Activated CD8-positive, alpha-beta T cell treated with anti-CD3 and anti-CD28 coated beads, Interleukin-2, amount 10 ng/mL, durations not matched to agents 7 days and 5 days (primary cell): Measurements from ENCODE around the gene SYNGR1. TPM values are rescaled to one million over a fixed set of nuclear protein-coding genes. Genes with fewer than 3 reads are reported as not detected.
"Not testable (repeated sequence)": the region's sequence is repeated elsewhere in the genome, so short reads cannot be mapped to it uniquely, and the experiment has no call there.

Experiments
- ATAC-seq: fragments of 150-1000 bp; cut with Tn5 transposase; one replicate; pipeline ENCODE4 v1.10.0; 2021; ENCODE audit warnings: moderate library complexity
- CTCF ChIA-PET: fragments of 350-600 bp; sonication (Branson Sonifier 250); formaldehyde crosslinking; loops from one replicate; lab custom pipeline; 2021; ENCODE audit warnings: antibody characterized with exemption; lab: Charles Lee
- POLR2A ChIA-PET: fragments of 350-600 bp; sonication (Branson Sonifier 250); formaldehyde crosslinking; loops from one replicate; lab custom pipeline; 2021; ENCODE audit warnings: antibody characterized with exemption; lab: Charles Lee
- DNase-seq: peaks from one replicate; pipeline ENCODE4 v3.0.0-alpha.2; 2020
- H3K27ac Mint-ChIP-seq: one replicate; pipeline ENCODE4 v1.8.0; 2021; ENCODE audit warnings: mild to moderate bottlenecking, mixed read lengths
- H3K27me3 Mint-ChIP-seq: one replicate; pipeline ENCODE4 v1.8.0; 2021; ENCODE audit warnings: low read depth, mixed read lengths
- H3K36me3 Mint-ChIP-seq: one replicate; pipeline ENCODE4 v1.8.0; 2021; ENCODE audit warnings: low read depth, mixed read lengths
- H3K4me1 Mint-ChIP-seq: one replicate; pipeline ENCODE4 v1.8.0; 2021; ENCODE audit warnings: low read depth, mixed read lengths
- H3K4me3 Mint-ChIP-seq: one replicate; pipeline ENCODE4 v1.8.0; 2021; ENCODE audit warnings: mild to moderate bottlenecking, mixed read lengths
- H3K9me3 Mint-ChIP-seq: one replicate; pipeline ENCODE4 v1.8.0; 2022; ENCODE audit warnings: mixed read lengths; ENCODE audit not compliant: insufficient read depth
- total RNA-seq, 2 experiments: library from RNA; stranded (reverse); gene quantifications; one replicate each; pipeline ENCODE4 v1.2.3, GENCODE V29; 2021

Gene SYNGR1
- total RNA-seq, 2 experiments from 2014 or later = 0.24 to 0.37 TPM

DNA sequence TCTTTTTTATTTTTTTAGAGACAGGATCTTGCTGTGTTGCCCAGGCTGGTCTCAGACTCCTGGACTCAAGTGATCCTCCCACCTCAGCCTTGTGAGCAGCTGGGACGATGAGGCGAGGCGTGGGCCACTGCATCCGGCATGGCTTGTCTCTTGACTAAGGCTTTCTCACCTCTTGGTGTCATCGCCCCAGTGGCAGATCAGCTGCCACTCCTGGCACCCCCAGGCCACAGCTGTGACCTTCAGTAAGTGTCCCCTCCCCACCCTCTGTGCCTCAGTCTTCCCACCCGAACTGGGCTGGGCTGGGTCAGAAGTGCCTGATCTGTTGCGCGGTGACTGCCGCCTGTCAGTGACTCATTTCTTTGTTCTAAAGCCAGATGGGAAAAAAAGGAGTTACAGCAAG, 3.6 kb downstream of the SYNGR1 start:
- Mint-ChIP-seq H3K4me1 (peaks cover 12% of the 10 kb centered on the region), H3K27me3 (peaks cover 23% of the 10 kb centered on the region), H3K36me3 (no peaks in the 10 kb centered on the region), H3K9me3 (no peaks in the 10 kb centered on the region), H3K4me3 (no peak overlapping the region), H3K27ac (no peak overlapping the region)
- ATAC-seq = no peak
- ChIA-PET CTCF (interaction anchor here (2.9 kb wide), 1 partner anchor 10 kb away, joined by 14 read pairs; no protein-coding TSS in a partner anchor), POLR2A (no interaction called here)
- no peak for DNase-seq

DNA sequence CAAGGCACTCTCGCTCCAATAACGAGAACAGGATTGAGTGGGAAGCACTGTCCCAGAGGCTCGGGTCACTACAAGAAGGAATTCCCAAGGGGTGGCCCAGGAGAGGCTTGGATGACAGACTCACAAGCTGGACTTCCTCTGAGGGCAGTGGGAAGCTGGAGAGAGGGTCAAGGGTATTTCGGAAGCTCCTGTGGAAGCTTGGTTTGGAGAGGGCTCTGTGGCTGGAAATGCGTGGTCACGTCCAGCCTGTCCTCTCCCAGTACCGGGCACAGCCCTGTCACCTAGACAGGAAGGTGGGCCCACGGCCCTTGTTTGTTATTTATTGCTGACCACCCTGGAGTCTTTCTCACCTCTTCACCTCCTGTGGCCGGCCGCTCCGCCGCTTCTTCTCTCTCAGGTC, 5.3 kb downstream of the SYNGR1 start:
- ChIA-PET POLR2A (no interaction called here), CTCF (no interaction called here)
- Mint-ChIP-seq H3K27ac (no peak overlapping the region), H3K4me1 (peaks cover 6% of the 10 kb centered on the region), H3K9me3 (no peaks in the 10 kb centered on the region), H3K27me3 (peaks cover 13% of the 10 kb centered on the region), H3K4me3 (no peak overlapping the region), H3K36me3 (no peaks in the 10 kb centered on the region)
- no peak for ATAC-seq
- no peak for DNase-seq

DNA sequence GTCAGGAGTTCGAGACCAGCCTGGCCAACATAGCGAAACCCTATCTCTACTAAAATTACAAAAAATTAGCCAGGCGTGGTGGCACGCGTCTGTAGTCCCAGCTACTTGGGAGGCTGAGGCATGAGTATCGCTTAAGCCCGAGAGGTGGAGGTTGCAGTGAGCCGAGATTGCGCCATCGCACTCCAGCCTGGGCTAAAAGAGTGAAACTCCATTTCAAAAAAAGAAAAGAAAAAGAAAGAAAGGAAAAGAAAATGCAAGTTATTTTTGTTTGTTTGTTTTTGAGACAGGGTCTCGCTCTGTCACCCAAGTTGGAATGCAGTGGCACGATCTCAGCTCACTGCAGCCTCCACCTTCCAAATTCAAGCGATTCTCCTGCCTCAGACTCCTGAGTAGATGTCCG, 6.0 kb downstream of the SYNGR1 start:
- H3K9me3 Mint-ChIP-seq, H3K4me3 Mint-ChIP-seq, H3K4me1 Mint-ChIP-seq, CTCF ChIA-PET, H3K27ac Mint-ChIP-seq, ATAC-seq, H3K27me3 Mint-ChIP-seq, POLR2A ChIA-PET, H3K36me3 Mint-ChIP-seq, DNase-seq: not testable (repeated sequence)

DNA sequence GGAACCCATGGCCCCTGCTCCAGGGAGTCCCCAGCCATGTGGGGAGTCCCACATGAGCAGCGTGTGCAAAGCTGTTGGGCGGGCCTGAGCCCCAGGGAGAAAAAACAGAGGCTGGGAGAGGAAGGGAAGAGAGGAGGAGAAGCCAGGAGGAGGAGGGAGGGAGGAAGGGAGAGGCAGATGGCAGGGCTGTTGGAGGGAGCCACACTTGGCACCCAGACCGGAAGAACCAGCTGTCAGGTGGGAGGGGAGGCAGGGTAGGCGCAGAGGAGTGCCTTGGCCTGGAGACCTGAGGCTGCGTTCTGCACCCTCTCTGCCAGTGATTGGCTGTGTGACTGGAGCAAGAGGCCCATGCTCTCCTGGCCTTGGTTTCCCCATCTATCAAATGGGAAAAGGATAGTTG, 6.7 kb downstream of the SYNGR1 start:
- Mint-ChIP-seq H3K9me3 (no peaks in the 10 kb centered on the region), H3K36me3 (no peaks in the 10 kb centered on the region), H3K27ac (no peak overlapping the region), H3K4me3 (no peak overlapping the region), H3K4me1 (peaks cover 4% of the 10 kb centered on the region), H3K27me3 (peaks cover 4% of the 10 kb centered on the region)
- DNase-seq (no peak), ATAC-seq (no peak)
- POLR2A ChIA-PET = no interaction called here
- CTCF ChIA-PET = no interaction called here

DNA sequence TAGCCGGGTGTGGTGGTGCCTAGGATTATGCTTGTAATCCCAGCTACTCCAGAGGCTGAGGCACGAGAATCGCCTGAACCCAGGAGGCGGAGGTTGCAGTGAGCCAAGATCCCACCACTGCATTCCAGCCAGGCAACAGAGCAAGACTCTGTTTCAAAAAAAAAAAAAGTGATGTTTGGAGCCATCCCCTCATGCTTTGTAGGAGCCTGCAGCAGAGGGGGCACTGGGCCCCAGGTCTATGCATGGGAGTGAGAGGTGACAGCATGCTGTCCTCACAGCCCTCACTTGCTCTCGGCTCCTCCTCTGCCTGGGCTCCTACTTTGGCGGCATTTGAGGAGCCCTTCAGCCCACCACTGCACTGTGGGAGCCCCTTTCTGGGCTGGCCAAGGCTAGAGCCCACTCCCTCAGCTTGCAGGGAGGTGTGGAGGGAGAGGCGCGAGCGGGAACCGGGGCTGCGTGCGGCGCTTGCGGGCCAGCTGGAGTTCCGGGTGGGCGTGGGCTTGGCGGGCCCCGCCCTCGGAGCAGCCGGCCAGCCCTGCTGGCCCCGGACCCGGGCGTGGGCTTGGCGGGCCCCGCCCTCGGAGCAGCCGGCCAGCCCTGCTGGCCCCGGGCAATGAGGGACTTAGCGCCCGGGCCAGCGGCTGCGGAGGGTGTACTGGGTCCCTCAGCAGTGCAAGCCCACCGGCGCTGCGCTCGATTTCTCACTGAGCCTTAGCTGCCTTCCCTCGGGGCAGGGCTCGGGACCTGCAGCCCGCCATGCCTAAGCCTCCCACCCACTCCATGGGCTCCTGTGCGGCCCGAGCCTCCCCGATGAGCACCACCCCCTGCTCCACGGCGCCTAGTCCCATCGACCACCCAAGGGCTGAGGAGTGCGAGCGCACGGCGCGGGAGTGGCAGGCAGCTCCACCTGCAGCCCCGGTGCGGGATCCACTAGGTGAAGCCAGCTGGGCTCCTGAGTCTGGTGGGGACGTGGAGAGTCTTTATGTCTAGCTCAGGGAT, 7.6 kb downstream of the SYNGR1 start:
- POLR2A ChIA-PET, DNase-seq: not testable (repeated sequence)

DNA sequence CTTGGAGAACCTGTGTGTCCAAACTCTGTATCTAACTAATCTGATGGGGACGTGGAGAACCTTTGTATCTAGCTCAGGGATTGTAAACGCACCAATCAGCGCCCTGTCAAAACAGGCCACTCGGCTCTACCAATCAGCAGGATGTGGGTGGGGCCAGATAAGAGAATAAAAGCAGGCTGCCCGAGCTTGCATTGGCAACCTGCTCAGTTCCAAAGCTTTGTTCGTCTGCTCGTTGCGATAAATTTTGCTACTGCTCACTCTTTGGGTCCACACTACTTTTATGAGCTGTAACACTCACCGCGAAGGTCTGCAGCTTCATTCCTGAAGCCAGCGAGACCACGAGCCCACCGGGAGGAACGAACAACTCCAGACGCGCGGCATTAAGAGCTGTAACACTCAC, 8.4 kb downstream of the SYNGR1 start:
- POLR2A ChIA-PET, ATAC-seq, H3K36me3 Mint-ChIP-seq, CTCF ChIA-PET, H3K4me1 Mint-ChIP-seq, DNase-seq, H3K4me3 Mint-ChIP-seq, H3K9me3 Mint-ChIP-seq, H3K27me3 Mint-ChIP-seq, H3K27ac Mint-ChIP-seq: not testable (repeated sequence)

More for the DNA sequence above, 7.6 kb downstream of the SYNGR1 start:
- ATAC-seq, H3K4me3 Mint-ChIP-seq, H3K9me3 Mint-ChIP-seq, H3K4me1 Mint-ChIP-seq, H3K27me3 Mint-ChIP-seq, H3K36me3 Mint-ChIP-seq, CTCF ChIA-PET, H3K27ac Mint-ChIP-seq: not testable (repeated sequence)

DNA sequence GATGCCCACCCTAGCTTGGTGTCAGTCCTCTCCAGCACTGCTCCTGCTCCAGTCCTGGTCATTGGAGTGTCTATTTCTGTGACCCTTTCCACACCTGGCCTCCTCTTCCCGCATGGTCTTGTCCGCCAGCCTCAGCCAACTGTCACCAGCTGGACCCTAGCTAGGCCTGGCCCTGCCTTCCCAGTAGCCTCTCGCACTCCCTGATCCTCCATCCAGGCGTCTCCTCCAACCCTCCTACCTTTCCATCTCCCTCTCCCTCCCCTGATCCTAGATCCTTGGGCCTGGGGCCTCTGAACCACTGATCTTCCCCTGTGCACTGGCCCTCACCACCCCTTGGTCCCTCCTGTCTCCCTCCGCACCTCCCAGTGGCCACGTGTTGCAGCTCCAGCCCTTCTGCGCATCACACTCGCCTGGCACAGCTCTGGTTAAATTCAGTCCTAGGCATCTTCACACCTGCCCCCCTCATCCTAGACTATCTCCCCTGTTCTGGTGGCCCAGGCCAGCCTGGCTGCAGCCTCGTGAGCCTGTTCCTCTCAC, 9.9 kb downstream of the SYNGR1 start:
- ChIA-PET POLR2A (no interaction called here), CTCF (interaction anchor here (1.6 kb wide), 1 partner anchor 16 kb away, joined by 9 read pairs; no protein-coding TSS in a partner anchor)
- Mint-ChIP-seq H3K27me3 (no peaks in the 10 kb centered on the region), H3K4me3 (no peak overlapping the region), H3K4me1 (no peaks in the 10 kb centered on the region), H3K9me3 (no peaks in the 10 kb centered on the region), H3K27ac (no peak overlapping the region), H3K36me3 (no peaks in the 10 kb centered on the region)
- ATAC-seq (no peak), DNase-seq (no peak)

DNA sequence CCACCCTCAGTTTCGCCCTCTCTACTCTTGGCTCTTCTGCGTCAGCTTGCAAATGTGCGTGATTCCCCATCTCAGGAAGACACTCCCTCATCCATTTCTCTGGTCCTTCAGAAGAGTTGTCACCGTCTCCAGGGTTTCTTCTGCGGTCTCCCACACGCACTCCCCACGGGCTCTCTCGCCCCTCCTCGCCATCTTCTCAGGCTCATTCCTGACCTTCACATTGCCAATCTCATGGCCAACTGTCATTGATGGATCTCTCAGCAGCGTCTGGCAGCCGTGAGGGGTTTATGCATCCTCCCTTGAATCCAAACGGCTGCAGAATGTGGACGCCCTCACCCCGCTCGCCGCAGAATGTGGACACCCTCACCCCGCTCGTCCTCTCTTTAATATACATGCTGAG, 10.5 kb downstream of the SYNGR1 start:
- H3K27ac Mint-ChIP-seq = no peak overlapping the region
- ATAC-seq = no peak

DNA sequence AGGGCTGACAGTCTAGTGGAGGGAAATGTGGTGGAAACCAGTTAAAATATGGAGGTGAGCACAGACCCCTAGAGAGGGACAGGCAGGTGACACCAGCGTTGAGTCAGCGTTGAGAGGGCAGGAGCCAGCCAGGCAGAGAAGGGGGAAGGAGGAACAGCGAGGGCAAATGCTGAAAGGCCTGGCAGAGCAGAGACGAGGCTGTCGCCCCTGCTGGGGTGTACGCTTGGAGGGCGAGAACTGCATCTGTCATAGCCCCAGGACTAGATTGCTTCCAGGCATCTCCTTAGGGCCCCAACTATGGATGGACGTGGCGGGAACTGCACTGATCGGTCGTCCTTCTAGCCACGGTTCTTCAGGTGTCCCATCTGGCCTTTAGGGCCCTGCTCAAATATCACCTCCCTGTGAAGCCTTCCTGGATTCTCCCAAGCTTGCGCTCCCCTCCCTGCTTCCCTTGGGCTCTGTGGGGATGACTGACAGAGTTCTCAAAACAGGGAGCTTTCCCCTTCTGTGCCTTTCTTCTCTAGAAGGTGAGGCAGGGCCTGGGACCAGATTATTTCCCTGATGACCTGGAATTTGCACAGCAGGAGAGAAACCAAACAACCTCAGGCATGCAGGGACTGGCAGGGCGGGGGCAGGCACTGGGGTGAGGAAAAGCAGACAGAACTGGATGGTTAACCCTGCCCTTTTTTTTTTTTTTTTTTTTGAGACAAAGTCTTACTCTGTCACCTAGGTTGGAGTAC, 11.1 kb downstream of the SYNGR1 start:
- Mint-ChIP-seq H3K27me3 (no peaks in the 10 kb centered on the region), H3K4me3 (no peak overlapping the region), H3K36me3 (no peaks in the 10 kb centered on the region), H3K27ac (no peak overlapping the region), H3K4me1 (no peaks in the 10 kb centered on the region), H3K9me3 (no peaks in the 10 kb centered on the region)
- ATAC-seq (no peak), DNase-seq (no peak)
- ChIA-PET POLR2A (no interaction called here), CTCF (no interaction called here)

More for the DNA sequence above, 10.5 kb downstream of the SYNGR1 start:
- Mint-ChIP-seq H3K27me3 (no peaks in the 10 kb centered on the region), H3K4me3 (no peak overlapping the region), H3K36me3 (no peaks in the 10 kb centered on the region), H3K9me3 (no peaks in the 10 kb centered on the region), H3K4me1 (no peaks in the 10 kb centered on the region)
- DNase-seq = no peak
- CTCF ChIA-PET = interaction anchor here (1.6 kb wide), 1 partner anchor 17 kb away, joined by 9 read pairs; no protein-coding TSS in a partner anchor
- POLR2A ChIA-PET = no interaction called here

DNA sequence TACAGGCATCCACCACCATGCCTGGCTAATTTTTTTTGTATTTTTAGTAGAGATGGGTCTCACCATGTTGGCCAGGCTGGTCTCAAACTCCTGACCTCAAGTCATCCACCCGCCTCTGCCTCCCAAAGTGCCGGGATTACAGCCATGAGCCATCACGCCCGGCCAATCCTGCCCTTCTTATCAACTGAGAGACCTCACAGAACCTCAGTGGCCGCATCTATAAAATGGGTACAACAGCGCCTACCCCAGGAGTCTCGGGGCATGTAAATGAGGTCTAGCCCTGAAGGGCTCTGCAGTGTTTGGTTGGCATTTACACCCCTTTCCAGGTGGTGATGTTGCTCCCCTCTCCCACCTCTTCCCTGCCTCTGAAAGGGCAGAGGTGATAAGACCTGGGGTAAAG, 11.7 kb downstream of the SYNGR1 start:
- DNase-seq (no peak), ATAC-seq (no peak)
- Mint-ChIP-seq H3K27ac (no peak overlapping the region), H3K36me3 (no peaks in the 10 kb centered on the region), H3K9me3 (no peaks in the 10 kb centered on the region), H3K27me3 (no peaks in the 10 kb centered on the region), H3K4me1 (no peaks in the 10 kb centered on the region), H3K4me3 (no peak overlapping the region)
- CTCF ChIA-PET = no interaction called here
- POLR2A ChIA-PET = no interaction called here

DNA sequence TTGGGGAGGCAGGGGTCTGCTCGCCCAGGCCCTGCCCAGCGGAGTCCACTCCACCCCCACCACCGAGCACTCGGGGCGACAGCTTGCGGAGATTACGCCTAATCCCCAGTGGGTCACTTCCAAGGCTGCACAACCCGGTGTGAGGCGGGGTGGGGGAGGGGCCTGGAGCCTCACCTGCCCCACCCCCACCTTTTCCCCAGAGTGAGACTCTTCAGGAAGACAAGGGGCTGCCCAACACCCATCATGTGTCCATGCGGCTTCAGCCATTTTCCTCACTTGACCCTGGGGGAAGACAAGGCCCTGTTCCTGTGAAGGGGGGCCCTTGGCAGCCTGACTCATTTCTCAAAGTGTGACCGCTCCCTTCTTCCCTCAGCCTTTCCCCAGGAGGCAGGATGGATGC, 12.5 kb downstream of the SYNGR1 start:
- CTCF ChIA-PET = no interaction called here
- H3K36me3 Mint-ChIP-seq = no peaks in the 10 kb centered on the region
- no peak overlapping the region for H3K27ac Mint-ChIP-seq
- no peaks in the 10 kb centered on the region for H3K27me3 Mint-ChIP-seq
- ATAC-seq (no peak), DNase-seq (no peak)
- H3K4me1 Mint-ChIP-seq = peaks cover 4% of the 10 kb centered on the region
- H3K9me3 Mint-ChIP-seq = no peaks in the 10 kb centered on the region
- POLR2A ChIA-PET = no interaction called here
- H3K4me3 Mint-ChIP-seq = no peak overlapping the region

DNA sequence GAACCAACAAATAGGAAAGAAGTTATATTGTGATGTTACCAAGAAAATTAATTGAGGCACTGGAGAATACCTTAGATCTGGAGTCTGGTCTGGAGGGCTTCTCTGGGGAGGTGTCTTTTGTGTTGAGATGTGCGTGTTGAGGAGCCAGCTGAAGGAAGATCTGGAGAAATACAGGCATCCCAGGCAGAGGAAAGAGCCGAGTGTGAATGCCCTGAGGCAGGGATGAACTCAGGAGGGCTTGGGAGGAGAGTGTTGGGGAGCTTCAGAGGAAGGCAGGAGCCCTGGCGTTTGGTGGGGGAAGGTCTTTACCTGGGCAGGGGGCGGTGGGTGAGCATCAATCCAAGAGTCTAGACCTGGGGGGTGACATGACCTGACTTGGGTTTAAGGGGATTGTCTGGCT, 13.1 kb downstream of the SYNGR1 start:
- ChIA-PET CTCF (no interaction called here), POLR2A (no interaction called here)
- ATAC-seq (no peak), DNase-seq (no peak)
- Mint-ChIP-seq H3K9me3 (no peaks in the 10 kb centered on the region), H3K27ac (no peak overlapping the region), H3K36me3 (no peaks in the 10 kb centered on the region), H3K4me1 (peaks cover 4% of the 10 kb centered on the region), H3K4me3 (no peak overlapping the region), H3K27me3 (no peaks in the 10 kb centered on the region)
